GM18498 (cell line): ENCODE results near the gene TOMM5.

Source experiments
- ATAC-seq: cut with Tn5 transposase; IDR thresholded peaks from one replicate; pipeline ENCODE4 v1.9.1; 2021; ENCODE audit warnings: mild to moderate bottlenecking, moderate library complexity; ENCODE audit not compliant: unreplicated experiment

TOMM5 gene

GRCh38 chr9:37563806-37564513 lies 28.4 kb downstream of the TOMM5 start:
- no peak for ATAC-seq

GRCh38 chr9:37562826-37563225 lies 29.6 kb downstream of the TOMM5 start:
- no peak for ATAC-seq

- no peak for ATAC-seq
Measured at GRCh38 chr9:37561682-37562081, 30.7 kb downstream of the TOMM5 start.

- no peak for ATAC-seq
Measured at GRCh38 chr9:37559855-37560592, 32.4 kb downstream of the TOMM5 start.

GRCh38 chr9:37559125-37559524 lies 33.3 kb downstream of the TOMM5 start:
- no peak for ATAC-seq

- no peak for ATAC-seq
Measured at GRCh38 chr9:37555786-37556185, 36.6 kb downstream of the TOMM5 start.

- no peak for ATAC-seq
Measured at GRCh38 chr9:37554318-37554717, 38.1 kb downstream of the TOMM5 start.

GRCh38 chr9:37551888-37552287 lies 40.5 kb downstream of the TOMM5 start:
- no peak for ATAC-seq

- ATAC-seq = no peak
Measured at GRCh38 chr9:37551468-37551867, 40.9 kb downstream of the TOMM5 start.

GRCh38 chr9:37550781-37551180 lies 41.6 kb downstream of the TOMM5 start:
- ATAC-seq = no peak

GRCh38 chr9:37549527-37549926 lies 42.9 kb downstream of the TOMM5 start:
- ATAC-seq = no peak

- no peak for ATAC-seq
Measured at GRCh38 chr9:37547328-37547878, 45.0 kb downstream of the TOMM5 start.

- ATAC-seq = no peak
Measured at GRCh38 chr9:37543468-37543867, 48.9 kb downstream of the TOMM5 start.

GRCh38 chr9:37542895-37543294 lies 49.5 kb downstream of the TOMM5 start:
- ATAC-seq = no peak

GRCh38 chr9:37542488-37542887 lies 49.9 kb downstream of the TOMM5 start:
- ATAC-seq = no peak

GRCh38 chr9:37541465-37541864 lies 50.9 kb downstream of the TOMM5 start:
- no peak for ATAC-seq

GRCh38 chr9:37540634-37541033 lies 51.8 kb downstream of the TOMM5 start:
- ATAC-seq = no peak

- no peak for ATAC-seq
Measured at GRCh38 chr9:37539634-37540033, 52.8 kb downstream of the TOMM5 start.
